GM21786 (cell line): ENCODE results near the gene APBA3.

ENCODE experiments used
- ATAC-seq: cut with Tn5 transposase; IDR thresholded peaks from one replicate; pipeline ENCODE4 v1.9.1; 2021; ENCODE audit not compliant: unreplicated experiment

The APBA3 gene

GRCh38 chr19:3721887-3722442 is 39.5 kb downstream of the APBA3 start:
- no peak for ATAC-seq

GRCh38 chr19:3721131-3721886 is 40.2 kb downstream of the APBA3 start:
- ATAC-seq = no peak

GRCh38 chr19:3720349-3720917 is 41.1 kb downstream of the APBA3 start:
- no peak for ATAC-seq

- no peak for ATAC-seq
Observed at GRCh38 chr19:3719868-3720267, 41.6 kb downstream of the APBA3 start.

GRCh38 chr19:3716147-3716668 is 45.3 kb downstream of the APBA3 start:
- no peak for ATAC-seq

GRCh38 chr19:3712663-3713611 is 48.6 kb downstream of the APBA3 start:
- no peak for ATAC-seq

- no peak for ATAC-seq
Observed at GRCh38 chr19:3710265-3710812, 51.2 kb downstream of the APBA3 start.

GRCh38 chr19:3708207-3708931 is 53.1 kb downstream of the APBA3 start, which contains the start of gene TJP3:
TJP3 (plus strand) TSS chr19:3708384; CDS start chr19:3728433, 20,049 bp downstream.
- ATAC-seq = no peak

- no peak for ATAC-seq
Observed at GRCh38 chr19:3707868-3708206, 53.7 kb downstream of the APBA3 start.

- no peak for ATAC-seq
Observed at GRCh38 chr19:3701200-3701599, 60.3 kb downstream of the APBA3 start.
